Lower lobe of right lung (tissue), 2 donors: ENCODE results near the gene USP24. TPM values are rescaled to one million over a fixed set of nuclear protein-coding genes. Genes with fewer than 3 reads are reported as not detected.
"Not testable (repeated sequence)": the region's sequence is repeated elsewhere in the genome, so short reads cannot be mapped to it uniquely, and the experiment has no call there.

ENCODE experiments used
- ATAC-seq, 2 donors: fragments of 200-7000 bp; cut with Tn5 transposase; one replicate each; pipeline ENCODE4 v1.9.1; 2020 to 2022; ENCODE audit warnings: mild to moderate bottlenecking in 2 of 2, moderate library complexity in 2 of 2
- DNase-seq: peaks from one replicate; pipeline ENCODE4 v3.0.0-alpha.2; 2020
- H3K27ac ChIP-seq: fragments of 200-600 bp; one replicate; pipeline ENCODE4 v1.8.0; 2022
- H3K27me3 ChIP-seq: fragments of 200-600 bp; one replicate; pipeline ENCODE4 v1.8.0; 2022; ENCODE audit warnings: low read depth
- H3K36me3 ChIP-seq: fragments of 200-600 bp; one replicate; pipeline ENCODE4 v1.8.0; 2022; ENCODE audit warnings: mild to moderate bottlenecking
- H3K4me1 ChIP-seq: fragments of 200-600 bp; one replicate; pipeline ENCODE4 v1.8.0; 2022
- H3K4me3 ChIP-seq: fragments of 200-600 bp; one replicate; pipeline ENCODE4 v1.8.0; 2022; ENCODE audit warnings: mild to moderate bottlenecking
- H3K9me3 ChIP-seq: fragments of 200-600 bp; one replicate; pipeline ENCODE4 v1.8.0; 2022
- intact Hi-C: fragments of 100-400 bp; cut with DNase I; formaldehyde crosslinking; loops from one replicate; pipeline ENCODE4 v1.11.0; 2022
- total RNA-seq: library from RNA; stranded (reverse); fragmentation: NEBNext Ultra II Directional; extraction: Animal tissue kit (Norgen Biotek cat#: 25700); gene quantifications from one replicate; pipeline ENCODE4 v1.2.1, GENCODE V29; 2021
- TF ChIP-seq, protein P1 (sequence below): fragments of 200-600 bp; IDR thresholded peaks from one replicate; pipeline ENCODE4 v1.8.0; 2022; ENCODE audit warnings: antibody characterized with exemption, mild to moderate bottlenecking
- donor health status: DM: no; HTN: yes; CAD: no; lungs with severe emphysema.

Gene USP24
- total RNA-seq, 1 donor from 2014 or later = 37.6 TPM

DNA sequence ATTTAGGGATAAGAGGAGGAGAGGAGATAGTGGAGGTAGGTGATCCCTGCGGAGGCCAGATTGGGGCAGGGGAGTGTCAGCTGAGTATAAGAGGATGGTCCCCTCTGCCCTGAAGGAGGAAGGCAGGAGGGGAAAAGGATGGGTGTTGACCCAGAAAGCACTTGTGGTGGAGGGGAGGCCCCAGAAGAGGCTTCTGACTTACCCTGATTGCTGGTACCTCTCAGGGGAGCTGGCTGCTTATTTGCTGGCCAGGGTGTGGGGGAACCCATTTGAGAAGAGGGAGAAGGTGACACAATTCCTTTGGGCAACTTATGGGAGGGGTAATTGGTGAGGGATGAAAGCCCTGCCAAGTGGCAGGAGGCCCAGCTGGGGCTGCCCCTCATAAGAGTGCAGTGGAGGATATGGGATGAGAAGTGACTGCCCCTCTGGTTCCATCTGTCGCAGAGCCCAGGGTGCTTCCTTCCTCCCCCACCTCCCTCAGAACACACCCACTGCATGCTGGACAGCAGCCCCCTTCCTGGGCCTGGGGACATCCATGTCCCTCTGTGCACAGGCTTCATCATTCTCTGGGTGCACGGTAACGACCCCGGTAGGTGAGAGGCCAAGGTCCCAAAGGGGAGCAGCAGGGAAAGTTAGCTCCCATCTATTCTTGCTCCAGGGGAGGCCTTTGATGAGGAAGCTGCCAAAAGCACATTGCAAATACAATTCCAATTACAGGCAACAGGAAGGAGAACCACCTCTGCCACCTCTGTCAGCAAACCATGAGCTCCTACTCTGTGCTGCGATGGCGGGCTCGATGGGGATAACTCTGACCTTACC is 177.2 kb downstream of the USP24 start:
- DNase-seq (no peak), ATAC-seq (no peak)
- no peak overlapping the region for H3K4me3 ChIP-seq
- no peaks in the 10 kb centered on the region for H3K36me3 ChIP-seq
- H3K27me3 ChIP-seq = peaks cover 42% of the 10 kb centered on the region
- TF ChIP-seq, protein P1, sequence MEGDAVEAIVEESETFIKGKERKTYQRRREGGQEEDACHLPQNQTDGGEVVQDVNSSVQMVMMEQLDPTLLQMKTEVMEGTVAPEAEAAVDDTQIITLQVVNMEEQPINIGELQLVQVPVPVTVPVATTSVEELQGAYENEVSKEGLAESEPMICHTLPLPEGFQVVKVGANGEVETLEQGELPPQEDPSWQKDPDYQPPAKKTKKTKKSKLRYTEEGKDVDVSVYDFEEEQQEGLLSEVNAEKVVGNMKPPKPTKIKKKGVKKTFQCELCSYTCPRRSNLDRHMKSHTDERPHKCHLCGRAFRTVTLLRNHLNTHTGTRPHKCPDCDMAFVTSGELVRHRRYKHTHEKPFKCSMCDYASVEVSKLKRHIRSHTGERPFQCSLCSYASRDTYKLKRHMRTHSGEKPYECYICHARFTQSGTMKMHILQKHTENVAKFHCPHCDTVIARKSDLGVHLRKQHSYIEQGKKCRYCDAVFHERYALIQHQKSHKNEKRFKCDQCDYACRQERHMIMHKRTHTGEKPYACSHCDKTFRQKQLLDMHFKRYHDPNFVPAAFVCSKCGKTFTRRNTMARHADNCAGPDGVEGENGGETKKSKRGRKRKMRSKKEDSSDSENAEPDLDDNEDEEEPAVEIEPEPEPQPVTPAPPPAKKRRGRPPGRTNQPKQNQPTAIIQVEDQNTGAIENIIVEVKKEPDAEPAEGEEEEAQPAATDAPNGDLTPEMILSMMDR = no peak
- H3K4me1 ChIP-seq = peaks cover 7% of the 10 kb centered on the region
- intact Hi-C loops = no loop called here
- H3K9me3 ChIP-seq = no peaks in the 10 kb centered on the region
- H3K27ac ChIP-seq = no peak overlapping the region

DNA sequence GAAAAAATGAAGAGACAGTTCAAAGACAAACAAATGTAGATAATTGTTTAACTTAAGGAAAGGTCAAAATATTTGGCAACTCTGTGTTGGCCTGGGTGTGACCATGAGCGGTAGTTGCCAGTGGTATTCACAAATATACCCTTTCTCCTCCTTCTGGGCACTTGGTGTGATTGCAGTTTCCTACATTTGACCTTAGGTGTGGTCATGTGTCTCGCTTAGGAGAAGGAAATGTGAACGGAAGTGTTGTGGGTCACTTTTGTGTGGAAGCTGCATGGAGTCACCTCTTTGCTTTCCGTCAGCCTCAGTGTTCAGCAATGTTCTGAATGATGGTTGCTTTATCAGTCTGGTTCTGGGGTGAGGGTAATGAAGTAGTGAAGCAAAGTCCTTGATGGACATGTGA is 179.3 kb downstream of the USP24 start:
- Histone ChIP-seq H3K36me3 (no peaks in the 10 kb centered on the region), H3K9me3 (no peaks in the 10 kb centered on the region), H3K27ac (no peak overlapping the region), H3K4me3 (no peak overlapping the region), H3K4me1 (peaks cover 7% of the 10 kb centered on the region), H3K27me3 (peaks cover 35% of the 10 kb centered on the region)
- ATAC-seq = peak; percentile 5 to 32
- intact Hi-C loops = no loop called here
- TF ChIP-seq, protein P1 = no peak
- no peak for DNase-seq

- Histone ChIP-seq H3K4me1 (peaks cover 5% of the 10 kb centered on the region), H3K4me3 (no peak overlapping the region), H3K27me3 (peaks cover 23% of the 10 kb centered on the region), H3K36me3 (no peaks in the 10 kb centered on the region), H3K9me3 (no peaks in the 10 kb centered on the region), H3K27ac (no peak overlapping the region)
- no peak for ATAC-seq
- DNase-seq = no peak
- TF ChIP-seq, protein P1 = no peak
- intact Hi-C loops = no loop called here
These were observed 180.6 kb downstream of the USP24 start for GRCh38 chr1:55034476-55035133.

GRCh38 chr1:55033265-55033614 is 181.9 kb downstream of the USP24 start:
- TF ChIP-seq, protein P1 = no peak
- DNase-seq (no peak), ATAC-seq (no peak)
- intact Hi-C loops = no loop called here
- peaks cover 17% of the 10 kb centered on the region for H3K27me3 ChIP-seq
- H3K9me3 ChIP-seq = no peaks in the 10 kb centered on the region
- no peak overlapping the region for H3K4me3 ChIP-seq
- no peaks in the 10 kb centered on the region for H3K36me3 ChIP-seq
- H3K27ac ChIP-seq = no peak overlapping the region
- H3K4me1 ChIP-seq = no peaks in the 10 kb centered on the region

- peaks cover 10% of the 10 kb centered on the region for H3K27me3 ChIP-seq
- H3K9me3 ChIP-seq, H3K36me3 ChIP-seq, H3K27ac ChIP-seq, H3K4me3 ChIP-seq, intact Hi-C loops, ATAC-seq, H3K4me1 ChIP-seq, DNase-seq: not testable (repeated sequence)
These were observed 184.1 kb downstream of the USP24 start for GRCh38 chr1:55031098-55031497.

DNA sequence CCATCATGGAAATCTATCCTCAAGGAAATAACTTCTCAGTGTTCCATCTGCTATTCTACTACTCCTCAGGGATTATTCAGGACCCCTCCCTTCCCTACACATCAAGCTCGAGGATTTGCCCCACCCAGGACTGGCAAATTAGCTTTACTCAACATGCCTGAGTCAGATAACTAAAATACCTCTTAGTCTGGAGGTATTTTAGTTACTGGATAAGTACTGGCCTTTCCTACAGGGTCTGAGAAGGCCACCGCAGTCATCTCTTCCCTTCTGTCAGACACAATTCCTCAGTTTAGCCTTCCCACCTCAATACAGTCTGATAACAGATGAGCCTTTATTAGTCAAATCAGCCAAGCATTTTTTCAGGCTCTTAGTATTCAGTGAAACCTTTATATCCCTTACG is 188.5 kb downstream of the USP24 start:
- H3K36me3 ChIP-seq, DNase-seq, H3K27ac ChIP-seq, ATAC-seq, H3K4me3 ChIP-seq, H3K4me1 ChIP-seq, intact Hi-C loops, H3K9me3 ChIP-seq, H3K27me3 ChIP-seq: not testable (repeated sequence)

DNA sequence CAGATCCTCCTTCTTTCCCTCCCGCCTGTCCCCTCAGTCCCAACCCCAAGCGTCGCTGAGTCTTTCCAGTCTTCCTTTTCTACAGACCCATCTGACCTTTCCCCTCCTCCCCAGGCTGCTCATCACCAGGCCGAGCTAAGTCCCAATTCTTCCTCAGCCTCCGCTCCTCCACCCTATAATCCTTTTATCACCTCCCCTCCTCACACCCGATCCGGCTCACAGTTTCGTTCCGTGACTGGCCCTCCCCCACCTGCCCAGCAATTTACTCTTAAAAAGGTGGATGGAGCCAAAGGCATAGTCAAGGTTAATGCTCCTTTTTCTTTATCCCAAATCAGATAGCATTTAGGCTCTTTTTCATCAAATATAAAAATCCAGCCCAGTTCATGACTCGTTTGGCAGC is 191.0 kb downstream of the USP24 start:
- intact Hi-C loops, ATAC-seq, H3K4me1 ChIP-seq, H3K27me3 ChIP-seq, H3K36me3 ChIP-seq, H3K27ac ChIP-seq, DNase-seq, H3K9me3 ChIP-seq, H3K4me3 ChIP-seq: not testable (repeated sequence)
